ENCODE results near the gene RASA3. TPM values are rescaled to one million over a fixed set of nuclear protein-coding genes. Genes with fewer than 3 reads are reported as not detected.
A peak's percentile ranks its signal among the peaks of the same experiment; 100 is the strongest.

Gene RASA3
- total and polyA plus RNA-seq, 10 of the 15 experiments (the other 5 are each of a cell fraction or from before 2014, with no cell fraction given): 0.79 to 33.9 (median 17.6) TPM

DNA sequence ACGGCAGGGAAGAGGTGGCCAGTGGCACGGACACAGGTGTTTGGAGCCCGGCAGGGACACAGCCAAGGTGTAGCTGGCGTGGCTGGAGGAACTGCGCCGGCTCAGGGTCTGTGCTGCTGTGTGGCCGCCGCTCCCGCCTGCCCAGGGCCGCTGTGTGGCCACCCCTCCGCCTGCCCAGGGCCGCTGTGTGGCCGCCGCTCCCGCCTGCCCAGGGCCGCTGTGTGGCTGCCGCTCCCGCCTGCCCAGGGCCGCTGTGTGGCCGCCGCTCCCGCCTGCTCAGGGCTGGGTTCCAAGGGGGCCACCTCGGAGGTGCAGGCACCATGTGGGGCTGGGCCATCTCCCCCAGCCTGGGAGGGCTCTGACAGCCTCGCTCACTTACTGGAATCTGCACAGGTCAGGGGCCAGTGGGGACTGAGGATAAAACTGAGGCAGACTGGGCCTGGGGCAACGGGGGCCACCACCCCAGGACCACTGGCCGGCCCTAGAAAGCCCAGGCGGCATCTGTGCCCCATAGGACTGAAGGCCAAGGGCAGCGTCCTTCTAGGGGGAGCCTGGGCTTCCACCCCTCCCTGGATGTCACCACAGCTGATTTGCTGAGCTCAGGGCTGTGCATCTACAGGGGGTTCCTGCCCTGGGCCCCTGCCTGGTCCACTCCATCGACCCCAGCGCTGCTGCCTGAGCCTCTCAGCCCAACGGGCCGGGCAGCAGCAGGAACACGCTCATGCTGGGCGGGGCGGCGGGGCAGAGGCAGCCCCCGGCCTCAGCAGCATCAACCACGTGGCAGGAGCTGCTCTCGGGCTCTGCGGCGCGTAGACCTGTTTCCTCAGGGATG is 180.1 kb downstream of the RASA3 start (continued):
- TF ChIP-seq ESRRA (IDR thresholded peaks at IDR 0.05; ENCODE audit: low read length) (no peak), SREBF2 (IDR thresholded peaks at IDR 0.05; ENCODE audit: low read length) (no peak), NFYB (IDR thresholded peaks at IDR 0.05; ENCODE audit: insufficient read depth, low read depth, low read length) (no peak), NFYA (IDR thresholded peaks at IDR 0.05; ENCODE audit: borderline replicate concordance, low read depth, low read length) (no peak), TCF7 (IDR thresholded peaks at IDR 0.05; ENCODE audit: borderline replicate concordance) (no peak)
- TF ChIP-seq, protein P1, sequence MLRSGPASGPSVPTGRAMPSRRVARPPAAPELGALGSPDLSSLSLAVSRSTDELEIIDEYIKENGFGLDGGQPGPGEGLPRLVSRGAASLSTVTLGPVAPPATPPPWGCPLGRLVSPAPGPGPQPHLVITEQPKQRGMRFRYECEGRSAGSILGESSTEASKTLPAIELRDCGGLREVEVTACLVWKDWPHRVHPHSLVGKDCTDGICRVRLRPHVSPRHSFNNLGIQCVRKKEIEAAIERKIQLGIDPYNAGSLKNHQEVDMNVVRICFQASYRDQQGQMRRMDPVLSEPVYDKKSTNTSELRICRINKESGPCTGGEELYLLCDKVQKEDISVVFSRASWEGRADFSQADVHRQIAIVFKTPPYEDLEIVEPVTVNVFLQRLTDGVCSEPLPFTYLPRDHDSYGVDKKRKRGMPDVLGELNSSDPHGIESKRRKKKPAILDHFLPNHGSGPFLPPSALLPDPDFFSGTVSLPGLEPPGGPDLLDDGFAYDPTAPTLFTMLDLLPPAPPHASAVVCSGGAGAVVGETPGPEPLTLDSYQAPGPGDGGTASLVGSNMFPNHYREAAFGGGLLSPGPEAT (IDR thresholded peaks at IDR 0.05; ENCODE audit: low read depth): no peak

DNA sequence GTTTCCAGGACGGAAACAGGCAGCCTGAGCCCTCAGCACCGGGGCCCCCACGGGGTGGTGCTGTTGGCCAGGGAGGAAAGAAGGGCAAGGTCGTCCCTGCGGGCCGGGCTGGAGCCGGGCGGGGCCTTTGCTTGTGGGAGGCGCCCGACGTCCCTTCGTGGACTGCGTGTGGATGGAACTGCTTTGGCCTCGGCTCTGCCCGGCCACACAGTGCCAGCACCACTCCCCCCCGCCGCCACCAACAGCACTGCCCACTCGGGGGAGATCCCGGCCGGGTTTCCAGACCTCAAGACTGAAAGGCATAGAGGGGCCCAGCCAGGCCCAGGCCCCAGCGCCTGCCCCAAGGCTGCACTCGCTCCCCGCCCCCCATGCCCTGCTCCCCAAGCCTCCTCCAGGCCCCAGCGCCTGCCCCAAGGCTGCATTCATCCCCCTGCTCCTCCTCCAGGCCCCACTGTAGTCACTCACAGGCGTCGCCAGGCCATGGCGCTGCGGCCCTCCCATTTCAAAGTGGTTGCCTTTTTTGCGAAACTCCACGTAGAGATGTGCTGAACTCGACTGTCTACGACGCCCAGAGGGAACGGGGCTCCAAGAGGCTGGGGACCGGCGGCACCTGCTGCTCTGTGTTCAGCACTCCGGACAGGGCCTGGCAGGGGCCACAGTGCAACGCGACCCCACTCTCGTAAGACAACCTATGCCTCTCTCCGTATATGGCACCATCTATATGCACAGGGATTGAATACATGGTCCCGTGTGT is 181.0 kb downstream of the RASA3 start:
- Histone ChIP-seq H3K9me3 (replicated peaks; ENCODE audit: control insufficient read depth, insufficient read depth, low read length) (no peaks in the 10 kb centered on the region; the same call in 2 of the 3 replicates), H3K9ac (ENCODE audit: control insufficient read depth, insufficient read depth, low read length) (no peak overlapping the region), H3K4me1 (ENCODE audit: control insufficient read depth, insufficient read depth, low read length) (no peaks in the 10 kb centered on the region), H3K4me3 (no peak overlapping the region), H3K27me3 (replicated peaks in 1 of 2; ENCODE audit: control insufficient read depth in 2 of 2, insufficient read depth in 2 of 2, low read length in 1 of 2) (no peaks in the 10 kb centered on the region), H3K27ac (ENCODE audit: control insufficient read depth, insufficient read depth) (no peak overlapping the region), H4K20me1 (ENCODE audit: control insufficient read depth, insufficient read depth) (no peaks in the 10 kb centered on the region), H3K4me2 (ENCODE audit: control insufficient read depth, insufficient read depth) (no peak overlapping the region), H3K36me3 (ENCODE audit: control insufficient read depth in 2 of 2, insufficient read depth in 2 of 2, low read length in 1 of 2) (no peaks in the 10 kb centered on the region), H2AFZ (ENCODE audit: control insufficient read depth, low read depth, low read length) (no peak overlapping the region), H3K79me2 (ENCODE audit: control insufficient read depth, insufficient read depth, low read length) (no peaks in the 10 kb centered on the region)
- DNase-seq (ENCODE audit: low read depth, low spot score): no peak
- ChIA-PET CTCF (no interaction called here), POLR2A (no interaction called here), SMC1A (ENCODE audit: uncharacterized antibody, unreplicated experiment) (no interaction called here), RAD21 (ENCODE audit: unreplicated experiment) (no interaction called here)
- no peak for FAIRE-seq
- intact Hi-C loops (cut with micrococcal nuclease; ENCODE audit: unreplicated experiment) (loop anchor here (1.0 kb wide), 1 partner anchor 275 kb away; no protein-coding TSS in a partner anchor), in situ Hi-C loops (cut with MboI) (no loop called here)
- 65% methylated on average over 24 of the region's 42 CpGs for WGBS (ENCODE audit: insufficient coverage, insufficient replicate concordance, low lambda C conversion rate, missing lambda C conversion rate)
- BruUV-seq (replicated peaks): no TSS peak
- ATAC-seq: peak; percentile 92
- TF ChIP-seq, protein P2, sequence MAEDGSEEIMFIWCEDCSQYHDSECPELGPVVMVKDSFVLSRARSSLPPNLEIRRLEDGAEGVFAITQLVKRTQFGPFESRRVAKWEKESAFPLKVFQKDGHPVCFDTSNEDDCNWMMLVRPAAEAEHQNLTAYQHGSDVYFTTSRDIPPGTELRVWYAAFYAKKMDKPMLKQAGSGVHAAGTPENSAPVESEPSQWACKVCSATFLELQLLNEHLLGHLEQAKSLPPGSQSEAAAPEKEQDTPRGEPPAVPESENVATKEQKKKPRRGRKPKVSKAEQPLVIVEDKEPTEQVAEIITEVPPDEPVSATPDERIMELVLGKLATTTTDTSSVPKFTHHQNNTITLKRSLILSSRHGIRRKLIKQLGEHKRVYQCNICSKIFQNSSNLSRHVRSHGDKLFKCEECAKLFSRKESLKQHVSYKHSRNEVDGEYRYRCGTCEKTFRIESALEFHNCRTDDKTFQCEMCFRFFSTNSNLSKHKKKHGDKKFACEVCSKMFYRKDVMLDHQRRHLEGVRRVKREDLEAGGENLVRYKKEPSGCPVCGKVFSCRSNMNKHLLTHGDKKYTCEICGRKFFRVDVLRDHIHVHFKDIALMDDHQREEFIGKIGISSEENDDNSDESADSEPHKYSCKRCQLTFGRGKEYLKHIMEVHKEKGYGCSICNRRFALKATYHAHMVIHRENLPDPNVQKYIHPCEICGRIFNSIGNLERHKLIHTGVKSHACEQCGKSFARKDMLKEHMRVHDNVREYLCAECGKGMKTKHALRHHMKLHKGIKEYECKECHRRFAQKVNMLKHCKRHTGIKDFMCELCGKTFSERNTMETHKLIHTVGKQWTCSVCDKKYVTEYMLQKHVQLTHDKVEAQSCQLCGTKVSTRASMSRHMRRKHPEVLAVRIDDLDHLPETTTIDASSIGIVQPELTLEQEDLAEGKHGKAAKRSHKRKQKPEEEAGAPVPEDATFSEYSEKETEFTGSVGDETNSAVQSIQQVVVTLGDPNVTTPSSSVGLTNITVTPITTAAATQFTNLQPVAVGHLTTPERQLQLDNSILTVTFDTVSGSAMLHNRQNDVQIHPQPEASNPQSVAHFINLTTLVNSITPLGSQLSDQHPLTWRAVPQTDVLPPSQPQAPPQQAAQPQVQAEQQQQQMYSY (CRISPR knock-in tag; IDR thresholded peaks at IDR 0.05): no peak
- TF ChIP-seq RUNX3 (IDR thresholded peaks at IDR 0.05; ENCODE audit: low read length) (peak; percentile 29; the same call in 1 of the 2 replicates), POLR2AphosphoS2 (IDR thresholded peaks at IDR 0.05; ENCODE audit: low read depth, low read length) (no peak), CTCF (IDR thresholded peaks at IDR 0.05 in 2 of 3, conservative IDR thresholded peaks at IDR 0.05 in 1 of 3; ENCODE audit: control insufficient read depth in 2 of 3, extremely low read depth in 1 of 3, insufficient read depth in 1 of 3, low read depth in 3 of 3, low read length in 3 of 3) (peak; percentile 48 to 70 (median 53); a peak in 4 of 6 replicates)

Data from GM12878 (cell line).